GM12801 (cell line): ENCODE measurements around the gene CASQ1.

Source experiments
- CTCF ChIP-seq: IDR thresholded peaks from one replicate; pipeline ENCODE4 v1.5.1; 2011; ENCODE audit warnings: control low read depth; ENCODE audit not compliant: insufficient read length; ENCODE audit errors: extremely low read depth

CASQ1 gene

GRCh38 chr1:160189649-160190625 lies at the start of gene CASQ1:
Gene CASQ1, plus strand, starts transcription at chr1:160190575. Its CDS starts 177 bp downstream, at chr1:160190752.
- TF ChIP-seq CTCF: no peak

- no peak for TF ChIP-seq CTCF
Observed at GRCh38 chr1:160143695-160144094, 46.7 kb upstream of the CASQ1 start.

- no peak for TF ChIP-seq CTCF
Observed at GRCh38 chr1:160144921-160145320, 45.5 kb upstream of the CASQ1 start.

GRCh38 chr1:160146107-160146506 lies 44.3 kb upstream of the CASQ1 start:
- TF ChIP-seq CTCF: no peak

DNA sequence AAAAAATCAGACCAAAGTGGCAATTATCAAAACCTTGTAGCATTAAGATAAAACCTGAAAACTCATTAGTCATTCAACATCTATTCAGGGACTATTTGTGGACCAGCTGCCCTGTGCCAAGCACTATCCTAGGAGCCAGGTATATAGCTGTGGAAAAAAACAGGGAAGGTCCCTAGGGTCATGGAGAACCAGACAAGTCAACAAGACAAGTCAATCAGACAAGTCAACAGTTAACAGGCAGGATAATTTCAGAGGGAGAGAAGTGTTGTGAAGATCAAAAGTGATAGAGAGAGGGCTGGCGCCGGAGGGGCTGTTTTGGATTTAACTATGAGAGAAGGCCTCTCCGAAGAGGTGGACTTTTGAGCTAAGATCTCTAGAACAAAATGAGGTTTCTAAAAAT lies 42.3 kb upstream of the CASQ1 start:
- no peak for TF ChIP-seq CTCF

- TF ChIP-seq CTCF: no peak
Observed at GRCh38 chr1:160149233-160149632, 41.1 kb upstream of the CASQ1 start.

DNA sequence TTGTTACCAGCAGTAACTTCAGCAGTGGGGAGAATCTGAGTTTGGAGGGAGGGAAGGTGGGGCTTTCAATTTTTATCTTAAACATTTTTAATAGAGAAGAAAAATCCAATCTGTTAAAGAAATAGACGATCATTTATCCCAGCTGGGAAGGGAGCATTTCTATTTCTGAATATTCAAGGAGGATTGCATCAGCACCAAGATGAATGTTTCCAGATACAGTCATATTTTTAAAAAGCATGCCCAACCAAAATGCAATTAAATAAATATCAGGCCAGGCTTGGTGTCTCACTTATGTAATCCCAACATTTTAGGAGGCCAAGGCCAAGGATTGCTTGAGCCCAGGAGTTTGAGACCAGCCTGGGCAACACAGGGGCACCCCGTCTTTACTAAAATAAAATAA lies 40.7 kb upstream of the CASQ1 start:
- no peak for TF ChIP-seq CTCF
